Measurements from ENCODE around the gene MYO5A. TPM values are rescaled to one million over a fixed set of nuclear protein-coding genes. Genes with fewer than 3 reads are reported as not detected.
"Not testable (repeated sequence)": the region's sequence is repeated elsewhere in the genome, so short reads cannot be mapped to it uniquely, and the experiment has no call there.

MYO5A gene
- total RNA-seq, 1 experiment from 2014 or later: 15.2 TPM

GRCh38 chr15:52419494-52419893 lies 109.2 kb downstream of the MYO5A start:
- no peak for DNase-seq (ENCODE audit: low spot score)

GRCh38 chr15:52417957-52418356 lies 110.7 kb downstream of the MYO5A start:
- DNase-seq (ENCODE audit: low spot score): no peak

- DNase-seq (ENCODE audit: low spot score): no peak
These were observed 111.2 kb downstream of the MYO5A start for GRCh38 chr15:52417521-52417920.

GRCh38 chr15:52416566-52416965 lies 112.1 kb downstream of the MYO5A start:
- DNase-seq (ENCODE audit: low spot score): not testable (repeated sequence)

GRCh38 chr15:52415628-52416027 lies 113.1 kb downstream of the MYO5A start:
- DNase-seq (ENCODE audit: low spot score): no peak

GRCh38 chr15:52414936-52415335 lies 113.7 kb downstream of the MYO5A start:
- no peak for DNase-seq (ENCODE audit: low spot score)

GRCh38 chr15:52408823-52409222 lies 119.9 kb downstream of the MYO5A start:
- DNase-seq (ENCODE audit: low spot score): no peak

- DNase-seq (ENCODE audit: low spot score): no peak
These were observed 121.3 kb downstream of the MYO5A start for GRCh38 chr15:52407374-52407773.

- no peak for DNase-seq (ENCODE audit: low spot score)
These were observed 122.1 kb downstream of the MYO5A start for GRCh38 chr15:52406601-52407000.

GRCh38 chr15:52405856-52406255 lies 122.8 kb downstream of the MYO5A start:
- no peak for DNase-seq (ENCODE audit: low spot score)

- DNase-seq (ENCODE audit: low spot score): no peak
These were observed 131.6 kb downstream of the MYO5A start for GRCh38 chr15:52397118-52397517.

GRCh38 chr15:52394118-52394517 lies 134.6 kb downstream of the MYO5A start:
- DNase-seq (ENCODE audit: low spot score): no peak

GRCh38 chr15:52392008-52392687 lies 136.5 kb downstream of the MYO5A start:
- DNase-seq (ENCODE audit: low spot score): peak; percentile 43

- DNase-seq (ENCODE audit: low spot score): no peak
These were observed 137.6 kb downstream of the MYO5A start for GRCh38 chr15:52391069-52391468.

- DNase-seq (ENCODE audit: low spot score): no peak
These were observed 143.0 kb downstream of the MYO5A start for GRCh38 chr15:52385670-52386069.

GRCh38 chr15:52383100-52383588 lies 145.5 kb downstream of the MYO5A start:
- DNase-seq (ENCODE audit: low spot score): no peak

- no peak for DNase-seq (ENCODE audit: low spot score)
These were observed 146.0 kb downstream of the MYO5A start for GRCh38 chr15:52382647-52383046.

- no peak for DNase-seq (ENCODE audit: low spot score)
These were observed 149.1 kb downstream of the MYO5A start for GRCh38 chr15:52379395-52380106.

GRCh38 chr15:52378746-52379394 lies 149.8 kb downstream of the MYO5A start:
- no peak for DNase-seq (ENCODE audit: low spot score)

- DNase-seq (ENCODE audit: low spot score): no peak
These were observed 158.7 kb downstream of the MYO5A start for GRCh38 chr15:52370010-52370409.

GRCh38 chr15:52369455-52369854 lies 159.2 kb downstream of the MYO5A start:
- no peak for DNase-seq (ENCODE audit: low spot score)

GRCh38 chr15:52369030-52369429 lies 159.7 kb downstream of the MYO5A start:
- DNase-seq (ENCODE audit: low spot score): no peak

- DNase-seq (ENCODE audit: low spot score): no peak
These were observed 160.3 kb downstream of the MYO5A start for GRCh38 chr15:52368402-52368801.

Measured in H4 (cell line).